Breast epithelium (tissue), 4 donors: ENCODE data around the gene SKAP2. TPM values are rescaled to one million over a fixed set of nuclear protein-coding genes. Genes with fewer than 3 reads are reported as not detected.

Experiments
- DNase-seq, 2 donors: peaks; one replicate each; pipeline ENCODE4 v3.0.0-alpha.2; 2019; ENCODE audit warnings: low spot score in 2 of 2
- H3K27ac ChIP-seq, 2 donors: fragments of 200-600 bp; sonication (generic) in 1 of 2; one replicate each; pipeline ENCODE4 v1.5.1; 2016 to 2019; ENCODE audit warnings: mild to moderate bottlenecking in 1 of 2
- H3K27me3 ChIP-seq, 2 donors: fragments of 200-600 bp; sonication (generic) in 1 of 2; one replicate each; pipeline versions ENCODE4 v1.5.1 to v1.6.0; 2017 to 2019; ENCODE audit warnings: control low read depth in 1 of 2, mild to moderate bottlenecking in 1 of 2
- H3K36me3 ChIP-seq: fragments of 200-600 bp; one replicate; pipeline ENCODE4 v1.5.1; 2019
- H3K4me1 ChIP-seq, 2 donors: fragments of 200-600 bp; sonication (generic); one replicate each; pipeline ENCODE4 v1.5.1; 2016 to 2019; ENCODE audit warnings: control low read depth in 1 of 2
- H3K4me3 ChIP-seq, 3 donors: fragments of 200-600 bp; sonication (generic); 1 replicate in 2 of 3; 2 replicates in 1 of 3; pipeline ENCODE4 v1.5.1; 2016 to 2019; ENCODE audit warnings: mild to moderate bottlenecking in 3 of 3, moderate library complexity in 2 of 3
- H3K9me3 ChIP-seq, 2 donors: fragments of 200-600 bp; sonication (generic) in 1 of 2; one replicate each; pipeline ENCODE4 v1.5.1; 2016 to 2019; ENCODE audit warnings: control low read depth in 1 of 2
- POLR2A ChIP-seq: fragments of 450-650 bp; IDR thresholded peaks from one replicate; pipeline ENCODE4 v1.6.1; 2016; ENCODE audit warnings: antibody characterized with exemption, mild to moderate bottlenecking, moderate library complexity
- POLR2AphosphoS5 ChIP-seq, 3 donors: sonication (generic); formaldehyde crosslinking; IDR thresholded peaks; one replicate each; pipeline ENCODE4 v1.6.1; 2017; ENCODE audit warnings: antibody characterized with exemption in 3 of 3
- intact Hi-C: fragments of 100-400 bp; cut with DNase I; formaldehyde crosslinking; loops from one replicate; pipeline ENCODE4 v1.15.1; 2023; ENCODE audit warnings: low total_unique reads
- total RNA-seq, 3 donors: library from RNA; depleted of rRNA; stranded (reverse); fragments of >200 nt; gene quantifications; one replicate each; pipeline ENCODE4 v1.1.0, GENCODE V29; 2016
- TF ChIP-seq, protein P1 (sequence below), 3 donors: fragments of 450-650 bp; IDR thresholded peaks; one replicate each; pipeline ENCODE4 v1.5.1; 2016 to 2017; ENCODE audit warnings: antibody characterized with exemption in 3 of 3, mild to moderate bottlenecking in 3 of 3, moderate library complexity in 3 of 3

Gene SKAP2
- total RNA-seq, 3 donors from 2014 or later, result 26.5 to 46.5 (median 35.7) TPM

DNA sequence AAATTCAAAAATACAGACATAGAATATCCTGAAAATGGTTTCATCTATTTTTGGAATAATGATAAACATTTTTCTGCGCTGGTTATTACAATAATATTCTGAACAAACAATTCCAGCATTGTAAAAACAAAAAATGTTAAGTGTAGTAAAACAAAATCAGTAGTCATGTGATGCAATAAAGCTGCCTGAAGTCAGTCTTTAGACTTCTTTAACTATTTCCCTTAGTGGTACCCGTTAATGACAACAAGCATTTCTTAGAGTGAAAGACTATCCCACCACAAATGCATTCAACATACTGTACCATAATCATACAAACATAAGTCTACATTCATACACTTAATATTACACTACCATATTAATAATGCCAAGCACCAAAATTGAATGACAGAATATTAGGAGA, 1.6 kb downstream of the SKAP2 start:
- TF ChIP-seq, protein P1, sequence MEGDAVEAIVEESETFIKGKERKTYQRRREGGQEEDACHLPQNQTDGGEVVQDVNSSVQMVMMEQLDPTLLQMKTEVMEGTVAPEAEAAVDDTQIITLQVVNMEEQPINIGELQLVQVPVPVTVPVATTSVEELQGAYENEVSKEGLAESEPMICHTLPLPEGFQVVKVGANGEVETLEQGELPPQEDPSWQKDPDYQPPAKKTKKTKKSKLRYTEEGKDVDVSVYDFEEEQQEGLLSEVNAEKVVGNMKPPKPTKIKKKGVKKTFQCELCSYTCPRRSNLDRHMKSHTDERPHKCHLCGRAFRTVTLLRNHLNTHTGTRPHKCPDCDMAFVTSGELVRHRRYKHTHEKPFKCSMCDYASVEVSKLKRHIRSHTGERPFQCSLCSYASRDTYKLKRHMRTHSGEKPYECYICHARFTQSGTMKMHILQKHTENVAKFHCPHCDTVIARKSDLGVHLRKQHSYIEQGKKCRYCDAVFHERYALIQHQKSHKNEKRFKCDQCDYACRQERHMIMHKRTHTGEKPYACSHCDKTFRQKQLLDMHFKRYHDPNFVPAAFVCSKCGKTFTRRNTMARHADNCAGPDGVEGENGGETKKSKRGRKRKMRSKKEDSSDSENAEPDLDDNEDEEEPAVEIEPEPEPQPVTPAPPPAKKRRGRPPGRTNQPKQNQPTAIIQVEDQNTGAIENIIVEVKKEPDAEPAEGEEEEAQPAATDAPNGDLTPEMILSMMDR (IDR thresholded peaks at IDR 0.05), result no peak
- no peak for TF ChIP-seq POLR2AphosphoS5 (IDR thresholded peaks at IDR 0.05)
- no peak for TF ChIP-seq POLR2A
- Histone ChIP-seq H3K36me3 (no peaks in the 10 kb centered on the region), H3K4me3 (peak overlapping the region in 1 of 3 donors; percentile 78), H3K27me3 (no peaks in the 10 kb centered on the region), H3K27ac (peak overlapping the region; percentile 95 to 97), H3K9me3 (no peaks in the 10 kb centered on the region), H3K4me1 (no peaks in the 10 kb centered on the region)
- DNase-seq, result no peak
- intact Hi-C loops, result no loop called here

DNA sequence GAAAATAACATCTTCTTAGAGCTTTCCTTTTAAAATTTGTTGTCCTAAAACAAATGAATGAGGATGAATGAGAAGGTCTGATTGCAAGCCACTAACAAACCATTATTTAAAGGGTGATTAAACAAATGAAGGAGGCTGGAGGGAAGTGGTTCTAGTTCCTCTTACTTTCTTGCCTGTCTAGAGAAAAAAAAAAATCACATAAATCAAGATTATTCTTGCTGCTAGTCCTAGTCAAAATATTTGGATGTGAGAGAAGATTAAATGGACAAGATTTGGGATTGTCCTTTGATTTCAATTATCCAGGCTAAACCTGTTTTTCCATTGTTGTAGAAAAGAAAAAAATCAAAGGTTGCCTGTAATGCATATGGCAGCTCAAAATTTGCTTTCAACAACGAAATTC, 3.3 kb downstream of the SKAP2 start:
- Histone ChIP-seq H3K4me3 (no peak overlapping the region), H3K9me3 (no peaks in the 10 kb centered on the region), H3K4me1 (no peaks in the 10 kb centered on the region), H3K27ac (peak overlapping the region in 1 of 2 donors; percentile 23), H3K27me3 (no peaks in the 10 kb centered on the region), H3K36me3 (no peaks in the 10 kb centered on the region)
- TF ChIP-seq POLR2A, result no peak
- TF ChIP-seq POLR2AphosphoS5 (IDR thresholded peaks at IDR 0.05), result no peak
- TF ChIP-seq, protein P1 (IDR thresholded peaks at IDR 0.05), result no peak
- DNase-seq, result no peak
- intact Hi-C loops, result no loop called here

DNA sequence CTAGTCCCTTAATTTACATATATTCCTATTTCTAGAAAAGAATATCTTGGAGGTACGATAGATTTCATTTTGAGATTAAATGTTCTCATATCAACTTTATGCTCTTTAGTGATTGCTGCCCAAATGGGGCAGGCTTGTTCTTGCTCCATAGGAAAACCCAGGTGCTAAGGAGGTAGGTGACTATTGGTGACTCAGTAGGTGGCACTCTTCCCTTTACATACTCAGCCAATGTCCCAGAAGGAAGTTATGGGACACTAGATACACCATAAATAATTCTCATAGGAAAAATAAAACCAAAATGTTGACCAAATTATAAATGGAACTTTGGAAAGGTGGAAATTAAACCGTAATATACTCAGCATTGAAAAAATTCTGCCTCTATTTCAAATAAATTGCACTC, 4.0 kb downstream of the SKAP2 start:
- peak in 1 of 2 donors; percentile 34 for DNase-seq
- H3K27me3 ChIP-seq, result no peaks in the 10 kb centered on the region
- H3K9me3 ChIP-seq, result no peaks in the 10 kb centered on the region
- H3K4me1 ChIP-seq, result no peaks in the 10 kb centered on the region
- intact Hi-C loops, result no loop called here
- no peak overlapping the region for H3K4me3 ChIP-seq
- TF ChIP-seq, protein P1 (IDR thresholded peaks at IDR 0.05), result peak in 1 of 3 donors; percentile 18
- no peak for TF ChIP-seq POLR2AphosphoS5 (IDR thresholded peaks at IDR 0.05)
- H3K27ac ChIP-seq, result peak overlapping the region in 1 of 2 donors; percentile 23
- H3K36me3 ChIP-seq, result no peaks in the 10 kb centered on the region

DNA sequence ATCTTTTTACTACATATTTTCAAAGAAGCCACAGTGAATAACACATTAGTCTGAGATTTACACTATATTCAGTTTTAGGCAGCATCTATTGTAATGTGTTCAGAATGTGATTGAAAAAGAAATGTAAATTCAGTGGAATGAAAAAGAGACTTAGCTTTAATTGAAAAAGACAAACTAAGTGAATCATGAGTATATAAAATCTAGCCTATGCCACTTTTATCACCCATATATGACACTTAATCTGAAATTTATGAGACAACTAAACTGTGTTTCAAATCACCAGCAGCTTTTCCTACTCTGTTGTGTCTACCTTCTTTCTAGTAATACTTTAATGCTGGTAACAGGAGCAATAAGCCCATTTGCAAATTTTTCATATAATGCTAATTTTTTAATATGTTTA, 4.7 kb downstream of the SKAP2 start:
- intact Hi-C loops, result loop anchor here (5.0 kb wide), 1 partner anchor 283 kb away; the partner anchor contains the start of gene HOXA5
- no peaks in the 10 kb centered on the region for H3K4me1 ChIP-seq

DNA sequence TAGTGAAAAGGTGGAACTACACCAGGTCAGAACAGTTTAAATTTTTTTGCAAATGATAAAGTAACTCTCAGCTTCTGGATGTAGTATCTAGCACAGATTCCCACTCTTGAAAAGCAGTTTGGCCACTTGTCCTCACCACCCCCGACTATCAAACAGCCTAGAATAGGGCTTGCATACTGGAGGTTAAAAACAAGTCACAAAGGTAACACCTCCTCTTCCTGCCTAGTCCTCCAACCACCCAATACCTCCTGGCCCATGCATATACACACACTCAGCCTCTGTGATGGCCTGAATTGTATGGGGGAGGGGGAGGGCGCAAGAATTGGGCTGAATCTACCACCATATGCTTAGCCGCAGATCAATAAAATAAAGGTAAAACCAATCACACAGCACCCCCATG, 5.7 kb downstream of the SKAP2 start:
- Histone ChIP-seq H3K9me3 (no peaks in the 10 kb centered on the region), H3K4me1 (no peaks in the 10 kb centered on the region), H3K27ac (peak overlapping the region; percentile 86 to 93), H3K4me3 (peak overlapping the region in 2 of 3 donors; percentile 43 to 66), H3K36me3 (no peaks in the 10 kb centered on the region), H3K27me3 (no peaks in the 10 kb centered on the region)
- TF ChIP-seq POLR2A (no peak), POLR2AphosphoS5 (IDR thresholded peaks at IDR 0.05) (no peak)
- TF ChIP-seq, protein P1 (IDR thresholded peaks at IDR 0.05), result no peak
- intact Hi-C loops, result loop anchor here (5.0 kb wide), 1 partner anchor 284 kb away; the partner anchor contains the start of gene HOXA5
- peak in 1 of 2 donors; percentile 24 for DNase-seq

More for the DNA sequence above, 4.7 kb downstream of the SKAP2 start:
- H3K9me3 ChIP-seq, result no peaks in the 10 kb centered on the region
- DNase-seq, result no peak
- no peaks in the 10 kb centered on the region for H3K36me3 ChIP-seq
- no peak overlapping the region for H3K4me3 ChIP-seq
- H3K27ac ChIP-seq, result peak overlapping the region in 1 of 2 donors; percentile 86
- no peaks in the 10 kb centered on the region for H3K27me3 ChIP-seq
- TF ChIP-seq POLR2A, result no peak
- TF ChIP-seq, protein P1 (IDR thresholded peaks at IDR 0.05), result no peak
- TF ChIP-seq POLR2AphosphoS5 (IDR thresholded peaks at IDR 0.05), result no peak
